Natural killer cell (primary cell): ENCODE results near the gene TRIM38. TPM values are rescaled to one million over a fixed set of nuclear protein-coding genes. Genes with fewer than 3 reads are reported as not detected.
"Not testable (repeated sequence)": the region's sequence is repeated elsewhere in the genome, so short reads cannot be mapped to it uniquely, and the experiment has no call there.

Source experiments
- ATAC-seq, 3 donors: fragments of 150-1000 bp in 2 of 3; fragments of 200-7000 bp in 1 of 3; cut with Tn5 transposase; 1 replicate in 1 of 3; 2 replicates in 2 of 3; pipeline ENCODE4 v1.10.0; 2021; ENCODE audit warnings: mild to moderate bottlenecking in 2 of 3, moderate library complexity in 2 of 3
- DNase-seq, 2 donors: peaks; one replicate each; pipeline versions ENCODE4 v3.0.0 to v3.0.0-alpha.2; 2013 to 2021; ENCODE audit warnings: mixed read lengths in 1 of 2
- H3K27ac ChIP-seq: one replicate; pipeline ENCODE4 v1.5.1; 2013; ENCODE audit warnings: mild to moderate bottlenecking, low read length
- H3K27me3 ChIP-seq: one replicate; pipeline ENCODE4 v1.6.1; 2013; ENCODE audit warnings: low read length; ENCODE audit not compliant: control insufficient read depth, insufficient read depth
- H3K36me3 ChIP-seq: one replicate; pipeline ENCODE4 v1.6.1; 2013; ENCODE audit warnings: low read length; ENCODE audit not compliant: control insufficient read depth, insufficient read depth
- H3K4me1 ChIP-seq: one replicate; pipeline ENCODE4 v1.6.1; 2013; ENCODE audit warnings: low read length; ENCODE audit not compliant: control insufficient read depth, insufficient read depth
- H3K4me3 ChIP-seq: one replicate; pipeline ENCODE4 v1.5.1; 2013; ENCODE audit warnings: low read length
- H3K9me3 ChIP-seq: one replicate; pipeline ENCODE4 v1.6.1; 2013; ENCODE audit warnings: low read length; ENCODE audit not compliant: control insufficient read depth, insufficient read depth
- H3K27ac Mint-ChIP-seq, 2 donors: one replicate each; pipeline ENCODE4 v1.8.0; 2022; ENCODE audit warnings: mild to moderate bottlenecking in 2 of 2, mixed read lengths in 2 of 2, moderate library complexity in 1 of 2
- H3K27me3 Mint-ChIP-seq, 2 donors: one replicate each; pipeline ENCODE4 v1.8.0; 2022; ENCODE audit warnings: low read depth in 2 of 2, mixed read lengths in 2 of 2
- H3K36me3 Mint-ChIP-seq: one replicate; pipeline ENCODE4 v1.8.0; 2022; ENCODE audit warnings: mixed read lengths
- H3K4me1 Mint-ChIP-seq, 2 donors: one replicate each; pipeline ENCODE4 v1.8.0; 2022; ENCODE audit warnings: mixed read lengths in 2 of 2
- H3K4me3 Mint-ChIP-seq: one replicate; pipeline ENCODE4 v1.8.0; 2022; ENCODE audit warnings: mild to moderate bottlenecking, moderate library complexity, mixed read lengths
- H3K9me3 Mint-ChIP-seq, 2 donors: one replicate each; pipeline ENCODE4 v1.8.0; 2022; ENCODE audit warnings: mixed read lengths in 2 of 2
- CTCF ChIP-seq: fragments of 200-600 bp; IDR thresholded peaks from one replicate; pipeline ENCODE4 v1.8.0; 2022; ENCODE audit warnings: antibody characterized with exemption
- WGBS: methylation state at CpG from one replicate; pipeline ENCODE4 v1.1.7; 2013; ENCODE audit warnings: missing lambda C conversion rate; ENCODE audit not compliant: insufficient coverage; 5-methylcytosine and 5-hydroxymethylcytosine counted together
- intact Hi-C: fragments of 100-400 bp; cut with micrococcal nuclease; formaldehyde crosslinking; loops from one replicate; pipeline ENCODE4 v1.14.2; 2022
- total RNA-seq, 4 donors: library from RNA; stranded (reverse); fragments of 120-200 nt in 1 of 4; gene quantifications; one replicate each; pipeline versions ENCODE4 v1.2.3 to v1.2.4, GENCODE V29; 2013 to 2022

TRIM38 gene
- total RNA-seq, 3 donors from 2014 or later (not counting 1 experiment from before 2014, with no cell fraction given), result 25.5 to 30.5 (median 27.1) TPM

GRCh38 chr6:25944688-25945574 lies 17.7 kb upstream of the TRIM38 start:
- Histone ChIP-seq H3K36me3 (no peaks in the 10 kb centered on the region), H3K27ac (no peak overlapping the region), H3K27me3 (no peaks in the 10 kb centered on the region), H3K4me1 (no peaks in the 10 kb centered on the region), H3K4me3 (no peak overlapping the region), H3K9me3 (no peaks in the 10 kb centered on the region)
- H3K36me3 Mint-ChIP-seq, result no peaks in the 10 kb centered on the region
- H3K9me3 Mint-ChIP-seq, result no peaks in the 10 kb centered on the region
- intact Hi-C loops, result no loop called here
- peaks cover 12 to 29% of the 10 kb centered on the region in 2 donors for H3K27me3 Mint-ChIP-seq
- DNase-seq (no peak), ATAC-seq (no peak)
- H3K4me1 Mint-ChIP-seq, result peaks cover 5 to 6% of the 10 kb centered on the region in 2 donors
- no peak for TF ChIP-seq CTCF
- H3K27ac Mint-ChIP-seq, result no peak overlapping the region
- 95% methylated on average over 5 of the region's 8 CpGs for WGBS
- H3K4me3 Mint-ChIP-seq, result no peak overlapping the region

- H3K4me1 ChIP-seq, H3K36me3 ChIP-seq, H3K9me3 ChIP-seq, H3K4me3 Mint-ChIP-seq, intact Hi-C loops, H3K4me1 Mint-ChIP-seq, ATAC-seq, H3K27ac Mint-ChIP-seq, H3K9me3 Mint-ChIP-seq, H3K36me3 Mint-ChIP-seq, DNase-seq, H3K4me3 ChIP-seq, H3K27me3 ChIP-seq, H3K27ac ChIP-seq: not testable (repeated sequence)
- WGBS, result 100% methylated on average over 2 of the region's 3 CpGs
- H3K27me3 Mint-ChIP-seq, result peaks cover 17 to 29% of the 10 kb centered on the region in 2 donors
Measured at GRCh38 chr6:25945738-25946137, 16.9 kb upstream of the TRIM38 start.

DNA sequence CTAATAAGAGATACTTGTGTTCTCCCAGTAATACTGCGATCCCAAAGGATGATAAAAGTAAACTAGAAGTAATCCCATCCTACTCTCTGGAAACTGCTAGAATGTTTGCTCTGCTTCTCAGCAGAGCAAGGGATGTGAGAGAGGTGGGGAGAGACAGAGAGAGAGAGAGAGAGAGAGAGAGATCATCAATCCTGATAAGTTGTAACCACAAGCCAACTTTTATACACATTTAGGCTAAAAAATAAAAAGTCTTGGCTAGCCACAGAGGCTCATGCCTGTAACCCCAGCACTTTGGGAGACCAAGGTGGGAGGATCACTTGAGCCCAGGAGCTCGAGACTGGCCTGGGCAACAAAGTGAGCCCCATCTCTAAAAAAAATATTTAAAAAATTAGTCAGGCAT lies 16.0 kb upstream of the TRIM38 start:
- no peak overlapping the region for H3K27ac ChIP-seq
- no peaks in the 10 kb centered on the region for H3K36me3 ChIP-seq
- intact Hi-C loops, result no loop called here
- peaks cover 17 to 32% of the 10 kb centered on the region in 2 donors for H3K27me3 Mint-ChIP-seq
- H3K4me1 ChIP-seq, result no peaks in the 10 kb centered on the region
- ATAC-seq (no peak), DNase-seq (peak in 1 of 2 donors; percentile 26)
- TF ChIP-seq CTCF, result no peak
- H3K27ac Mint-ChIP-seq, result no peak overlapping the region
- H3K9me3 Mint-ChIP-seq, result no peaks in the 10 kb centered on the region
- H3K4me1 Mint-ChIP-seq, result peaks cover 5 to 6% of the 10 kb centered on the region in 2 donors
- 20% methylated on average over 1 of the region's 2 CpGs for WGBS
- H3K36me3 Mint-ChIP-seq, result no peaks in the 10 kb centered on the region
- no peak overlapping the region for H3K4me3 ChIP-seq
- no peak overlapping the region for H3K4me3 Mint-ChIP-seq
- H3K9me3 ChIP-seq, result no peaks in the 10 kb centered on the region
- no peaks in the 10 kb centered on the region for H3K27me3 ChIP-seq

DNA sequence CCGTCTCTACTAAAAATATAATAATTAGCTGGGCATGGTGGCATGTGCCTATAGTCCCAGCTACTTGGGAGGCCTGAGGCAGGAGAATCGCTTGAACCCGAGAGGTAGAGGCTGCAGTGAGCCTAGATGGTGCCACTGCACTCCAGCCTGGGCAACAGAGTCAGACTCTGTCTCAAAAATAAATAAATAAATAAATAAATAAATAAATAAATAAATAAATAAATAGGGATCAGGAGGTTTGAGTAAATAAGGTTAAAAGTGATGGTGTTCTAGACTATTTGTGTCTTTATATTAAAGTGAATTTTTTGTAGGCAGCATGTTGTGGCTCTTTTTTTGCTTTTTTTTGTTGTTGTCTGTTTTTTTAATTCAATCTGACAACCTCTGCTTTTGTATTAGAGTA lies 15.1 kb upstream of the TRIM38 start:
- H3K4me3 Mint-ChIP-seq, H3K4me3 ChIP-seq, H3K27ac ChIP-seq, H3K36me3 ChIP-seq, H3K9me3 ChIP-seq, H3K4me1 Mint-ChIP-seq, DNase-seq, H3K9me3 Mint-ChIP-seq, H3K4me1 ChIP-seq, H3K27me3 ChIP-seq, intact Hi-C loops, H3K27ac Mint-ChIP-seq, ATAC-seq, H3K36me3 Mint-ChIP-seq: not testable (repeated sequence)
- peaks cover 17 to 34% of the 10 kb centered on the region in 2 donors for H3K27me3 Mint-ChIP-seq
- WGBS, result 100% methylated on average over 2 of the region's 3 CpGs
